GM18511 (cell line): Measurements from ENCODE around the gene RABL3.
"Not testable (repeated sequence)": the region's sequence is repeated elsewhere in the genome, so short reads cannot be mapped to it uniquely, and the experiment has no call there.

Source experiments
- ATAC-seq: cut with Tn5 transposase; IDR thresholded peaks from one replicate; pipeline ENCODE4 v1.9.1; 2021; ENCODE audit warnings: mild to moderate bottlenecking, moderate library complexity; ENCODE audit not compliant: unreplicated experiment

The RABL3 gene

GRCh38 chr3:120684896-120685295, 57.4 kb downstream of the RABL3 start:
- no peak for ATAC-seq

GRCh38 chr3:120683671-120684301, 58.5 kb downstream of the RABL3 start:
- ATAC-seq = no peak

DNA sequence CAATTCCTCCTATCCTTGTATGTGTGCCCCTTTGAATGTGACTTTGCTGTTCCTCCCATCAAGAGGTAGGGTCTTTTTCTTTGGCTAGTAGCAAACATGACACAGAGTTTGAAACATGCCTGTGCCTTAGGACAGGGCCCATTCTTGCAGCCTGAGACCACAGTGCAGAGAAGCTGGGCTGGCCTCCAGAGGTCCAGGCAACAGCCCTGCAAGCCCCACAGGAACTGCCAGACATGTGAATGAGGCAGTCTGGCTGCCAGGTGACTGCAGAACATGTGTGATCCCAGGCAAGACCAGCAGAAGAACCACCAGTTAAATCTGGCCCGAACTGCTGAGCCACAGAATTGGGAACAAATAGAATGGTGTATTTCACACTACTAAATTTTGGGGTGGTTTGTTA, 59.1 kb downstream of the RABL3 start:
- ATAC-seq = no peak

- no peak for ATAC-seq
Measured at GRCh38 chr3:120682095-120682681, 60.1 kb downstream of the RABL3 start, which contains the start of gene HGD. TSS of gene HGD (minus strand) at chr3:120682239. CDS start at chr3:120682111, 128 bp downstream.

GRCh38 chr3:120681506-120682038, 60.7 kb downstream of the RABL3 start:
- no peak for ATAC-seq

GRCh38 chr3:120681018-120681417, 61.3 kb downstream of the RABL3 start:
- no peak for ATAC-seq

DNA sequence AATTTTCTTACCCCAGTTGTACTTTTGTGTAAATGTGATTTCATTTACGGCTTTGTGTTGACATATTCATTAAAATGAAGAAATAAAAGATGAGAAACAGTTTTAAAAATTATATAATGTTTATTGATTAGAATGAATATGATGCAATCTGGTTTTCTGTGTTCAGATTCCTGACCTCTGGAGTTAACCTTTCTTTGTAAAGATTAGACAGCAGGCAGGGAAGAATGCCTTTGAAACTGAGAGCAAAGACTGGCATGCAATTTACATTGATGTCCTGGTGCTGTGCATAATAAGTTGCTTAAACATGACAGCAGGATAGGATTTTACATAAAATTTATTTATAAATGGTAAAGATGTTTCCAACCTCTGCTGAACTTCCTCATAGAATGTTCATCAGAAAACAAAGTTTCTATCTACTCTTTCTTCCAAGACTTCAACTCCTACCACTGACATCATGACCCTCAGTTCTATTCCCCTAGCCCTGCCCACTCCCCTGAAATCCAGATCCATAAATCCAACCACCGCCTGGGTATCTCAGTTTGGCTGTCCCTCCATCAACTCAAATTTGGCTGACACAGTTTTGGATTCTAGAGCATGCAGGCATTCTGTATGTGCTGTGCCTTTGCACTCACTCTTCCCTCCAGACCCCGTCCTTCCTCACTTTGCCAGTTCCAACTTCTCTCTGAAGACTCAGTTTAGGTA, 62.0 kb downstream of the RABL3 start:
- no peak for ATAC-seq

- ATAC-seq = peak; percentile 53
Measured at GRCh38 chr3:120678984-120679383, 63.3 kb downstream of the RABL3 start.

DNA sequence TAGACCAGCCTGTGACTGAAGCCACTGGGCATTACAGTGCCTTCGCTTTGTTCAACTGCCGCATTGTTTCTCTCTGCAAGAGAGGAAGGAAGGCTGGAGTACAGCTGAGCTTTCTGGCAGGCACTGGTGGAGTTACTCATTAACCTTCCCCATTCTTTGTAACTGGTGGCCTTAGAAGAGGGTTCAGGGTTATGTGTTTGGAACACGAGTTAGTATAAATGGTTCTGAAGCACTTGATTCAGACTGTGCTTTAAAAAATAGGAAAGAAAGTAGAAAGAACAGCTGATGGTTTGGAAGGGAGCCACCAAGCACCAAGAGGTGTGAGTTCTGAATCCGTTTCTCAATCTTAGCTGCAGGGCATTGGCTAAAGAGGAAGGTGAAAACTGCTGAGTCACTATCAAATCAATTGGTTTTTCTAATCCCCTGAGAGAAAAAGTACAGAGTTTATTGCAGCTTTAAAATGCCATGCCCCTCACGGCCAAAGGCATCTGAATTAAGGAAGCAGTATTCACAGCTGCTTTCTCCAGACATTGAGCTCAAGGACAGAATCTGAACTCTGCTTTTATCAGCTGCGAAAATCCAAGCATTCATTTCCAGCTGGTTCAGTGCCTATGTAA, 63.9 kb downstream of the RABL3 start:
- ATAC-seq = peak; percentile 93

GRCh38 chr3:120677193-120677592, 65.1 kb downstream of the RABL3 start:
- not testable (repeated sequence) for ATAC-seq

DNA sequence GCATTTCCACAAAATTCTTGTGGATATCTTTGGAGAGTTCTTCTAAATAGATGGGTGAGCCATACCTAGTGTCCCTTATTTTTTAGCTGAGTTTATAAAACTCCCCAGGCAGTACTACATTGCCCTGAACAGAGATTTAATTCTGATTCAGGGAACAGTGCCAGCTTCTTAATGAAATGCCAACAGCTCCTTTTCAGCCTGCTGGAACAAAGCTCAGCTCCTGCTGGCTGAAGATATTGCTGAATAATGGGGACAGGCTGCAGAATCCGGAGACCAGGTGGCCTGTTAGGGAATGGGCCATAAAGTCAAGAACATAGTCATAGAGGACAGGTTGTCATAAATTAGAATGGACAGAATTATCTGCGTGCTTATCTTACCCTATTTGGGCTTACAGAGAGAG, 69.2 kb downstream of the RABL3 start:
- ATAC-seq = no peak

GRCh38 chr3:120670576-120670975, 71.7 kb downstream of the RABL3 start:
- no peak for ATAC-seq

DNA sequence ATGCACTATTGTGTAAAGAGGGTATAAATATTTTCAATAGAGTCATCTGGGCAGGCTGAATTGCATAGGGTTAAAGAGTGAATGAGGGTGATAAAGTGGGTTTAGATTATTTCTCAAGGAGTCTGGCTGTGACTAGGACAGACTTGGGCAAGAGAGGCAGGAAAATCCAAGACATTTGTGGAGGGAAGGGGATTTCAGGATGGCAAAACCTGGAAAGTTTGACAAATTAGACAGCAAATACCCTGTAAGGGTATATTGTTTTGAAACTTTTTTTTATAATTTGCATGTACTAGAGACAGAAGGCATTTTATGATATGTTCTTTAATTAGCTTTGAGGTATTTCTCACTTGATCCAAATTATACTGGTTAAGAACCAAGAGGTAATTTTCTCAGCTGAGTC, 77.4 kb downstream of the RABL3 start:
- ATAC-seq = no peak

GRCh38 chr3:120661945-120662344, 80.4 kb downstream of the RABL3 start:
- no peak for ATAC-seq

GRCh38 chr3:120661106-120661905, 81.0 kb downstream of the RABL3 start:
- no peak for ATAC-seq

DNA sequence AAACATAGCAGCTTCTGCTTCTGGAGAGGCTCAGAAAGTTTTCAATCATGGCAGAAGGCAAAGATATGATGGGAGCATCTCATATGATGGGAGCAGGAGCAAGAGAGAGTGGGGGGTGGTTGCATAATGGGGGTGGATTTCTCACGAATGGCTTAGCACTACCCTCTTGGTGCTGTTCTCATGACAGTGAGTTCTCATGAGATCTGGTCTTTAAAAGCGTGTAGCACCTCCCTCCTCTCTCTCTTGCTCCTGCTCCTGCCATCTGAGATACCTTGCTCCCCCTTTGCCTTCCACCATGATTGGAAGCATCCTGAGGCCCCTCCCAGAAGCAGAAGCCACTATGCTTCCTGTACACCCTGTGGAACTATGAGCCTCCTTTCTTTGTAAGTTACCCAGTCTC, 82.5 kb downstream of the RABL3 start:
- no peak for ATAC-seq

- ATAC-seq = no peak
Measured at GRCh38 chr3:120659285-120659684, 83.0 kb downstream of the RABL3 start.

DNA sequence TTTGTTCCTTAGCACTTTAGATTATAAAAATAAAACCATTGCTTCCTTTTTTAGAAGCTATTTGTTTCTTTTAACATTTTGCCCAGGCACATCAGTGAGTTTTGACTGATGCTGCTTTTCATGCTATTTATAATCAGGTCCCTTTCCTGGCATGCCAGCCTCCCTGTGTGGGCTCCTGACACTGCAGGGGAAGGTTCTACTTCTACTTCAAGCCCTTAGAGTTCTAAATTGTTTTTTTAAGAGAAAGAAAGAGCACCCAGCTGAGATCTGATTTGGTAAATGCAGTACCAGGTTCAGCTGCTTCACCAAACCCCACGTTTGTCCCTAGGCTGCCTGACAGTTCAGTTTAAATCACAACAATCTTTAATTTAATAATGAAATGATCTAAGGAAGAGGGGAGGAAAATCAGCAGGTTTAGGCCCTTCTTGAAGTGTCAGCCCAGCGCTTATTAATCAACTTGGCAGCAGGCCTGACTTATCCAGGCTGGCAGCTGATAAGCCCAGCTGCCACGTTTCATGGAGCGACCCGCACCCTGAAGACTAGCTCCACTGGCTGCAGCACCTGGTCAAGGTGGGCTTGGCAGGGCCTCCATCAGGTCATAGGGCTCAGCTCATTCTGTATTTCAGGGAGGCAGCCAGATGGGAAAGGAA, 89.3 kb downstream of the RABL3 start:
- ATAC-seq = no peak

DNA sequence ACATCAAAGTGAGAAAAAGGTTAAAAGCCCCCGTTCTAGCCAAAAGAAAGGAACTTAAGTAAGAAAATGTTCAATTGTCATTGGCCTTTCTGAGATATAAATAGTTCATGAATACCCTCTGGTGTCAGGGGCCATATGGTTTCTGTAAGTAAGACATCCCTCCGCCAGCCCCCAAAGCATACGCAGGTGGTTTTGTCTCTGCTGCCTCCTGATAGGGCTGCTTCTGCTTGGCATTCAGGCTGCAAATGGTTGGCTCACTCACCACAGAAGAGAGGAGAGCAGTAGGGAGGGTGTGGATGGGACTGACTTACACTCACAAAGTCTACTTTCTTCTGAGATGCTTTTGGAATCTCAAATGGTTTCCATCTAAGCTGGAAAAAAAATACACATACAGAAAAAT, 90.0 kb downstream of the RABL3 start:
- no peak for ATAC-seq

- no peak for ATAC-seq
Measured at GRCh38 chr3:120650311-120650710, 92.0 kb downstream of the RABL3 start.
